GM19372 (cell line): ENCODE measurements around the gene GRB10.

Experiments
- ATAC-seq: cut with Tn5 transposase; IDR thresholded peaks from one replicate; pipeline ENCODE4 v1.9.1; 2021; ENCODE audit warnings: mild to moderate bottlenecking, low read depth, moderate library complexity; ENCODE audit not compliant: unreplicated experiment

Gene GRB10

GRCh38 chr7:50805447-50806125 lies 22.9 kb upstream of the GRB10 start:
- ATAC-seq: no peak

GRCh38 chr7:50803359-50804337 lies 21.0 kb upstream of the GRB10 start:
- no peak for ATAC-seq

- no peak for ATAC-seq
These were observed 19.2 kb upstream of the GRB10 start for GRCh38 chr7:50801907-50802306.

GRCh38 chr7:50799873-50800272 lies 17.2 kb upstream of the GRB10 start:
- ATAC-seq: no peak

GRCh38 chr7:50798126-50798525 lies 15.4 kb upstream of the GRB10 start:
- no peak for ATAC-seq

- ATAC-seq: no peak
These were observed 13.1 kb upstream of the GRB10 start for GRCh38 chr7:50795831-50796230.

- no peak for ATAC-seq
These were observed 12.6 kb upstream of the GRB10 start for GRCh38 chr7:50795253-50795652.

- ATAC-seq: no peak
These were observed 11.4 kb upstream of the GRB10 start for GRCh38 chr7:50793947-50794570.

GRCh38 chr7:50793120-50793946 lies 10.6 kb upstream of the GRB10 start:
- no peak for ATAC-seq

GRCh38 chr7:50792342-50793119 lies 9.8 kb upstream of the GRB10 start:
- no peak for ATAC-seq

GRCh38 chr7:50791938-50792341 lies 9.2 kb upstream of the GRB10 start:
- no peak for ATAC-seq

GRCh38 chr7:50791363-50791937 lies 8.8 kb upstream of the GRB10 start:
- ATAC-seq: no peak

- ATAC-seq: no peak
These were observed 7.7 kb upstream of the GRB10 start for GRCh38 chr7:50790381-50790780.

- ATAC-seq: no peak
These were observed 5.7 kb upstream of the GRB10 start for GRCh38 chr7:50788382-50788781.

GRCh38 chr7:50787825-50788224 lies 5.1 kb upstream of the GRB10 start:
- no peak for ATAC-seq

GRCh38 chr7:50785346-50785745 lies 2.6 kb upstream of the GRB10 start:
- no peak for ATAC-seq

GRCh38 chr7:50783801-50784507 lies 1.3 kb upstream of the GRB10 start:
- ATAC-seq: no peak

GRCh38 chr7:50783303-50783702 lies 607 bp upstream of the GRB10 start:
- no peak for ATAC-seq
